Astrocyte (in vitro differentiated cells and primary cell): ENCODE data around the gene CERK. TPM values are rescaled to one million over a fixed set of nuclear protein-coding genes. Genes with fewer than 3 reads are reported as not detected.

Experiments used
- DNase-seq: peaks from one replicate; pipeline ENCODE4 v3.0.0-alpha.2; 2010; ENCODE audit warnings: low read depth
- FAIRE-seq: peaks from 2 replicates; lab custom pipeline; 2011; peaks lifted over from hg19 to GRCh38; lab: Jason Lieb, UNC
- H2AFZ ChIP-seq: 2 replicates; pipeline ENCODE4 v1.6.0; 2012; ENCODE audit warnings: low read depth, low read length, inconsistent platforms
- H3K27ac ChIP-seq: 2 replicates; pipeline ENCODE4 v1.5.1; 2011; ENCODE audit warnings: low read depth, low read length, inconsistent platforms
- H3K27me3 ChIP-seq: 2 replicates; pipeline ENCODE4 v1.6.0; 2011; ENCODE audit warnings: low read length, inconsistent platforms; ENCODE audit not compliant: insufficient read depth
- H3K36me3 ChIP-seq: 2 replicates; pipeline ENCODE4 v1.5.1; 2011; ENCODE audit warnings: low read length, inconsistent platforms; ENCODE audit not compliant: insufficient read depth
- H3K4me1 ChIP-seq: 2 replicates; pipeline ENCODE4 v1.5.1; 2011; ENCODE audit warnings: low read length, inconsistent platforms; ENCODE audit not compliant: insufficient read depth
- H3K4me2 ChIP-seq: 2 replicates; pipeline ENCODE4 v1.6.0; 2012; ENCODE audit warnings: low read length, inconsistent platforms
- H3K4me3 ChIP-seq: 2 replicates; pipeline ENCODE4 v1.5.1; 2011; ENCODE audit warnings: low read depth, mild to moderate bottlenecking, low read length, inconsistent platforms; ENCODE audit not compliant: insufficient read depth
- H3K79me2 ChIP-seq: 2 replicates; pipeline ENCODE4 v1.6.0; 2012; ENCODE audit warnings: mild to moderate bottlenecking, low read length, inconsistent platforms; ENCODE audit not compliant: insufficient read depth
- H3K9ac ChIP-seq: 2 replicates; pipeline ENCODE4 v1.6.0; 2012; ENCODE audit warnings: mild to moderate bottlenecking, low read length, inconsistent platforms
- H3K9me3 ChIP-seq: 2 replicates; pipeline ENCODE4 v1.5.1; 2012; ENCODE audit warnings: low read depth, mild to moderate bottlenecking, low read length, inconsistent platforms; ENCODE audit not compliant: insufficient read depth
- H4K20me1 ChIP-seq: 2 replicates; pipeline ENCODE4 v1.6.0; 2012; ENCODE audit warnings: low read length, inconsistent platforms; ENCODE audit not compliant: insufficient read depth
- H3K27ac Mint-ChIP-seq: one replicate; pipeline ENCODE4 v1.8.0; 2021; ENCODE audit warnings: mild to moderate bottlenecking, mixed read lengths; ENCODE audit not compliant: unreplicated experiment
- H3K27me3 Mint-ChIP-seq: one replicate; pipeline ENCODE4 v1.8.0; 2021; ENCODE audit warnings: low read depth, mixed read lengths; ENCODE audit not compliant: unreplicated experiment
- H3K36me3 Mint-ChIP-seq: one replicate; pipeline ENCODE4 v1.8.0; 2021; ENCODE audit warnings: low read depth, mixed read lengths; ENCODE audit not compliant: unreplicated experiment
- H3K4me1 Mint-ChIP-seq: one replicate; pipeline ENCODE4 v1.8.0; 2021; ENCODE audit warnings: low read depth, mixed read lengths; ENCODE audit not compliant: unreplicated experiment
- H3K4me3 Mint-ChIP-seq: one replicate; pipeline ENCODE4 v1.8.0; 2021; ENCODE audit warnings: mild to moderate bottlenecking, moderate library complexity, mixed read lengths; ENCODE audit not compliant: unreplicated experiment
- H3K9me3 Mint-ChIP-seq: one replicate; pipeline ENCODE4 v1.8.0; 2021; ENCODE audit warnings: mild to moderate bottlenecking, mixed read lengths; ENCODE audit not compliant: unreplicated experiment
- EZH2 ChIP-seq: IDR thresholded peaks from 2 replicates; pipeline ENCODE4 v1.6.1; 2012; ENCODE audit warnings: mild to moderate bottlenecking, low read length, inconsistent platforms; ENCODE audit not compliant: insufficient read depth
- total RNA-seq: library from RNA; stranded (reverse); gene quantifications from 2 replicates; pipeline ENCODE4 v1.2.1, GENCODE V29; 2021
- TF ChIP-seq, protein P1 (sequence below): IDR thresholded peaks from 2 replicates; pipeline ENCODE4 v1.5.1; 2011; ENCODE audit warnings: low read depth, mild to moderate bottlenecking, inconsistent platforms, low read length, moderate library complexity; ENCODE audit not compliant: insufficient read depth

CERK gene
- total RNA-seq, 1 donor from 2014 or later: 23.2 TPM

DNA sequence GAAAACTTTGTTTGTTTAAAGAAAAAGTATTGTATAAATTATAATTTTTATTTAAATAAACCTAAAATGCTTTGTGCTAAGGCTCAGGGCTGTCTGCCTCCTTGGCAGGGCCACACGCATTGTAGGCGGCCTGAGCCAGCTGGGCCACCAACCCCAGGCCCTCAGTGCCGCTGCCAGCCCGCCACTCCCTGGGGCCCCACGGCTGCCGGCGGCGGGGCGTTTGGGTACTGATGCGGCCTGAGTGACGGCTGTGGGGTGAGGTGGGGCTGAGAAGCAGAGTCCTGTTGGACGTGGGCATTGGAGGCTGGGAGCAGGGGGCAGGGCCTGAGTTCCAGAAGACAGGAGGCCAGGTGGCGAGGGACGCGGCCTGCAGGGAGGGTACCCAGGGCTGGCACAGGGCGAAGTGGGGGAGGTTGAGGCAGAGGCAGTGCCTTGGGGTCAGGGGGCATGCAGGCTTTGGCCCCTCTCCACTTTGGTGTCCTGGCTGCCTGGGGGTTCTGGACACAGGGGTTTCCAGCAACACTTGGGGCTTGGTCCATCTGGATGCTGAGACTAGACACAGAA lies 58.3 kb downstream of the CERK start:
- Histone ChIP-seq H3K9me3 (no peaks in the 10 kb centered on the region), H3K9ac (no peak overlapping the region), H3K27me3 (no peaks in the 10 kb centered on the region), H4K20me1 (peaks cover 4% of the 10 kb centered on the region), H3K36me3 (no peaks in the 10 kb centered on the region), H3K27ac (no peak overlapping the region), H3K4me2 (no peak overlapping the region), H3K79me2 (no peaks in the 10 kb centered on the region), H3K4me1 (no peaks in the 10 kb centered on the region), H3K4me3 (no peak overlapping the region), H2AFZ (no peak overlapping the region)
- no peaks in the 10 kb centered on the region for H3K36me3 Mint-ChIP-seq
- no peak for FAIRE-seq
- H3K9me3 Mint-ChIP-seq: no peaks in the 10 kb centered on the region
- no peaks in the 10 kb centered on the region for H3K4me1 Mint-ChIP-seq
- DNase-seq: no peak
- no peak overlapping the region for H3K4me3 Mint-ChIP-seq
- H3K27me3 Mint-ChIP-seq: no peaks in the 10 kb centered on the region
- no peak for TF ChIP-seq EZH2
- TF ChIP-seq, protein P1, sequence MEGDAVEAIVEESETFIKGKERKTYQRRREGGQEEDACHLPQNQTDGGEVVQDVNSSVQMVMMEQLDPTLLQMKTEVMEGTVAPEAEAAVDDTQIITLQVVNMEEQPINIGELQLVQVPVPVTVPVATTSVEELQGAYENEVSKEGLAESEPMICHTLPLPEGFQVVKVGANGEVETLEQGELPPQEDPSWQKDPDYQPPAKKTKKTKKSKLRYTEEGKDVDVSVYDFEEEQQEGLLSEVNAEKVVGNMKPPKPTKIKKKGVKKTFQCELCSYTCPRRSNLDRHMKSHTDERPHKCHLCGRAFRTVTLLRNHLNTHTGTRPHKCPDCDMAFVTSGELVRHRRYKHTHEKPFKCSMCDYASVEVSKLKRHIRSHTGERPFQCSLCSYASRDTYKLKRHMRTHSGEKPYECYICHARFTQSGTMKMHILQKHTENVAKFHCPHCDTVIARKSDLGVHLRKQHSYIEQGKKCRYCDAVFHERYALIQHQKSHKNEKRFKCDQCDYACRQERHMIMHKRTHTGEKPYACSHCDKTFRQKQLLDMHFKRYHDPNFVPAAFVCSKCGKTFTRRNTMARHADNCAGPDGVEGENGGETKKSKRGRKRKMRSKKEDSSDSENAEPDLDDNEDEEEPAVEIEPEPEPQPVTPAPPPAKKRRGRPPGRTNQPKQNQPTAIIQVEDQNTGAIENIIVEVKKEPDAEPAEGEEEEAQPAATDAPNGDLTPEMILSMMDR: no peak
- no peak overlapping the region for H3K27ac Mint-ChIP-seq

DNA sequence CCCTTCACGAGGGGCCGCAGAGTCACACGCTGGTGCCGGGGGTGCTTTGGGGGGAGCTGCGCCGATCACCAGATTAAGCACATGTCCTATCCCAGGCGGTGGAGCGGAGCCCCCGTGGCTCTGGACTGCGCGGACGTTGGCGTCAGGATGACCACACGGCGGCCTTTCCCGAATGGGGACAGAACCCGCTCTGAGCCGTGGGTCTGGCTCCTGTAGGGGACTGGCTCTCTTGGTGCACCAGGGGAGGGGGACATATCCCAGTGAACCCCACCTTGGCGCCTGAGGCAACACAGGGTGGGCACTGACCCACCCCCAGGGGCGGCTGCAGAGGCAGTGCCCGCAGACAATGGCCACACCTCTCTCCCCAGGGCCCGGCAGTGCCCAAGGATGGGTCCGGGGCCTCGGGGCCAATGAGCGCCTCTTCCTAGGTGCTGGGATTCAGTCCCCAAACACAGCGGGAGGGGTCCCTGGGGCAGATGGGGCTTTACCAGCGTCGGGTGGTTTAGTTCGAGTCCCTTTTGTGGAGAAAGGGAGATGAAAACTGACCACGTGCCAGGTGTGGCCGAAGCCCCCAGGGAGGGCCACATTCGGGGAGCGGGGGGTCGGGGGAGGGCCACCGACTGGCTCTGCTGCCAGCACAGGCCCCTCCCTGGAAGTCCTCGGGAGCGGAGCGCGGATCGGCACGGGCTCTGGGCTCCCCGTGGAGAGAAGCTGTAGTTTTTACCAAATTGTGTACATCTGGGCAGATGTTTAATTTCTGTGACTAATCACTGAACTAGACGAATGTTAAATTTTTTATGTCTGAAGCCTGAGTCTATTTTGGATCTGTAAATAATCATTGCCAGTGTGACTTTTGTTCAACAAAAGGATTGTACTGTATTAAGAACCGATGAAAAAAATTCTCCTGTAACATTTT lies 59.0 kb downstream of the CERK start:
- no peak overlapping the region for H3K4me2 ChIP-seq
- no peak overlapping the region for H3K4me3 ChIP-seq
- no peak overlapping the region for H2AFZ ChIP-seq
- H3K4me3 Mint-ChIP-seq: no peak overlapping the region
- H3K9ac ChIP-seq: no peak overlapping the region
- H3K4me1 Mint-ChIP-seq: no peaks in the 10 kb centered on the region
- DNase-seq (no peak), FAIRE-seq (no peak)
- no peak overlapping the region for H3K27ac ChIP-seq
- H3K36me3 Mint-ChIP-seq: no peaks in the 10 kb centered on the region
- H3K27me3 Mint-ChIP-seq: no peaks in the 10 kb centered on the region
- no peaks in the 10 kb centered on the region for H3K36me3 ChIP-seq
- no peaks in the 10 kb centered on the region for H3K79me2 ChIP-seq
- no peaks in the 10 kb centered on the region for H4K20me1 ChIP-seq
- no peaks in the 10 kb centered on the region for H3K9me3 ChIP-seq
- H3K9me3 Mint-ChIP-seq: no peaks in the 10 kb centered on the region
- H3K27me3 ChIP-seq: no peaks in the 10 kb centered on the region
- H3K27ac Mint-ChIP-seq: no peak overlapping the region
- TF ChIP-seq, protein P1: no peak
- no peaks in the 10 kb centered on the region for H3K4me1 ChIP-seq
